ENCODE measurements around the gene ACER3.
A peak's percentile ranks its signal among the peaks of the same experiment; 100 is the strongest.

ACER3 gene

GRCh38 chr11:77064648-77065217 lies 204.0 kb downstream of the ACER3 start:
- DNase-seq: no peak

- DNase-seq: no peak
These were observed 205.1 kb downstream of the ACER3 start for GRCh38 chr11:77065878-77066228.

DNA sequence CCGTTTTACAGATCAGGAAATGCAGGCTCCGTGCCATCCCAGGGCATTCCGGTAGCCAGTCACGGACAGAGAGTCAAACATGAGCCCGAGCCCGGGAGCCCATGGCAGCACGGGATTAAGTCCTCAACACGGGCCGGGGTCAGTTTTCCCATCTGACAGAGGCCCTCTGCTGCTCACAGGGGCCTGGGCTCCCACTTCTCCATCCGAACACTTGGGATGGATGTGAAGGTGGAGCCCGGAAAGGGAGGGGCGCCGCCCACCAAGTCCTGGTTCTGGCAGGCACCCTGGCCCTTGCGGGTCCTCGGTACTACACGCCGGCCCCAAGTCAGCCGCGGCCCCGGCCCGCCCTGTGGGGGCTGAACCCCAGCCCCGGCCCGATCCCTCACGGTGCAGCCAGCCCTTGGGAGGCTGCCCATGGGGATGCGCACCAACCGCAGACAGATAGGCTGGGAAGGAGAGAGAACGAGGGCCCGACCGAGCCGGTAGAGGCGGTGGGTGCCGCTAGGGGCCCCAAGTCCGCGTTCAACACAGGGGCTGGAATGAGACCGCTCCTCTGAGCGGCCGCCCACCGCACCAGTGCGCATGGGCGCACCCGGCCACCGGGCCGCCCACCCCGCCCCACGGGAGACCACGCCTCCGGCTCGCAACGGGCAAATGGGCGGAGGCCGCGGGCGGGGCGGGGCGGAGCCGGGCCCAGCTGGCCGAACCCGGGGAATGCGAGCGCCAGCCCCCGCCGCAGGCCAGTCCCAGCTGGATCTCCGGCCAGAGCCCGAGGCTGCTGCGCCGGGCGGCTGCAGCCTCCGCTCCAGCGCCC lies 205.7 kb downstream of the ACER3 start, which contains the start of gene CAPN5:
CAPN5 (plus strand) TSS at position 743 of the 814 bp plus-strand sequence. CDS start 17,916 bp downstream, outside the sequence.
- peak; percentile 78 to 84 for DNase-seq

GRCh38 chr11:77067861-77068443 lies 207.2 kb downstream of the ACER3 start:
- no peak for DNase-seq

GRCh38 chr11:77068457-77069335 lies 208.0 kb downstream of the ACER3 start:
- no peak for DNase-seq

GRCh38 chr11:77069336-77069968 lies 208.7 kb downstream of the ACER3 start:
- DNase-seq: no peak

DNA sequence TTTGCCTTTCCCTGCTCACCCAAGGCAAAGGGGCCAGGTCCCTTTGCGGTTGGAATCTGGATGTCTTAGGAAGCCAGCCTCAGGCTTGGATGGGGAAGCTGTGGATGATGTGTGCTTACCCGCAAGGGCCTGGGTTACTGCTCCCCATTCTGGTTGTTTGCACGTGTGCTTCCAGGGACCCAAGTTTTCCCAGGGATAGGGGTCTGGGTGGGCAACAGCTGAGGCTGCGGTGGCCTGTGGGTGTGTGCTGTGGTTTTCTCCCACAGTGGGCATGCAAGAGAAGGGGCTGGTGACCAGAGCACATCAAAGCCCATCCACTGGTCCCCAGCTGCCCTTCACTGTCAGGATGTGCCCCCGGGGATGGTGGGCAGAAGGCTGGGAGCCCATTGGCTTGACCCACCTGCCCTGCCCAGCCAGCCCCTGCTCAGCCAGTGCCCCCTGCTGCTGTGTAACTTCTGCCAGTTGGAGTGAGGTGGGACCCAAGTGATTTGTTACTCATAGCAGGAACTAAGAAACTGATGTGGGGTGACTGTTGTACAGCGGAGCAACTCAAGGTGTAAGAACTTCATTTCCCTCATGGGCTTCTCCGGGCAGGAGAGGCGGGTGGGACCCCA lies 209.4 kb downstream of the ACER3 start:
- no peak for DNase-seq

- no peak for DNase-seq
These were observed 210.4 kb downstream of the ACER3 start for GRCh38 chr11:77071077-77071476.

DNA sequence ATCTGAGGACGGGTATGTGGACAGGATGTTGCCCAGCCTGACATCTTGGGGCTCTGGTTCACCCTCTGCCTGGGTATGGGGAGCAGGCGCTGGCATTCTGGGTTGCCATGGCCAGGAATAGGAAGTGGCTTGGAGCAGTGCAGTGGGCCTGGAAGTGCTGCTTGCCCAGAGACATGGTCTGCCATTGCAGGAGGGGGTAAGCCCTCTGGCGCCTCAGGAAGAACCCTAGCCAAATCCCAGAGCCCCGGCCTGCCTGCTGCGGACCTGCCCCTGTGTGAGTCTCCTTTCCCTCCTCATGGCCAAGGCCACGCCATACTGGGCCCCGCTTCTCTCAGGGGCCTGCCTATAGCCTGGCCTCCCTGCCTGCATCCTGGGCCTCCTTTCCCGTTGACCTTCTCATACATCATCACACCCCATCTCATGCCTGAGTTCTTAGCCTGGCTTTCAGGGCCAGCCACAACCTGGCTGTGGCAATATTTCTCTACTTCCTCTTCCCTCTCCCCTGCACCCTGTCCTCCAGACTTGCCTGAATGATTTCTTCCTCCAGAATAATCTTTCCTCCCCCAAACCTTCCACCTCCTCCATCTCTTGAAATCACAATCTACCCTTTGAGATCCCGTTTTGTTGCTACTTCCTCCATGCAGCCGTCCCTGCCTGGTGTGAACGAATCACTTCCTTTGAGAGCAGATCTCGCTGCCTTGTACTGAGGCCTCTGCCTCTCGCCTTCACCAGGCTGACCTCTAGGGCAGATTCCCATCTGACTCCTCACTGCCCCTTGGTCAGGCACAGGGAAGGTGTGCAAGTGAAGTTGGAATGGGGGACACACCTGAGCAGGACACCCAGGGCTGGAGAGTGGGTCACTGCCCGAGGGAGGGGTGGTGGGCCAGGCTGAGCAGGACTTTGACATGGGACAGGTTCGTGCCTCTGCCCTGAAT lies 211.2 kb downstream of the ACER3 start:
- no peak for DNase-seq

DNA sequence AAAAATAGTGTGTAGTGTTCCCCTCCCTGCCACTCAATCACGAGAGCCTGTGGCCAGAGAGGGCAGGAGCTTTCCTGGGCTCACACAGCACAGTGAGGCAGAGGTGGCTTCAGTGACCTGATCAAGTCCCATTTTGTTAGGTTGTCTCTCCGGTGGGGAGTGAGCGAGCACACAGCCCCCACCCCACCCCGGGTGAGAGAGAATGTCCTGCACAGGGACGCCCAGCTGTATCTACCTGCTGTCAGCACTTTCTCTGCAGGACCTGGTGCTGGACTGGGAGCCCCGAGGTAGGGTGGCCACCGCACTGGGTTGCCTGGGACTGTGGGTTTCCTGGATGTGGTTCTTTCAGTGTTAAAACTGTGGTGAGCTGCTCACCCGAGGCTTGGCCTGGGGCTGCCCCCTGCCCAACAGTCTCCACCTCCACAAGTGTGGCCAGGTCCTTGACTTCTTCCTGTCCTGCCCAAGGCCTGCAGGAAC lies 212.2 kb downstream of the ACER3 start:
- no peak for DNase-seq

DNA sequence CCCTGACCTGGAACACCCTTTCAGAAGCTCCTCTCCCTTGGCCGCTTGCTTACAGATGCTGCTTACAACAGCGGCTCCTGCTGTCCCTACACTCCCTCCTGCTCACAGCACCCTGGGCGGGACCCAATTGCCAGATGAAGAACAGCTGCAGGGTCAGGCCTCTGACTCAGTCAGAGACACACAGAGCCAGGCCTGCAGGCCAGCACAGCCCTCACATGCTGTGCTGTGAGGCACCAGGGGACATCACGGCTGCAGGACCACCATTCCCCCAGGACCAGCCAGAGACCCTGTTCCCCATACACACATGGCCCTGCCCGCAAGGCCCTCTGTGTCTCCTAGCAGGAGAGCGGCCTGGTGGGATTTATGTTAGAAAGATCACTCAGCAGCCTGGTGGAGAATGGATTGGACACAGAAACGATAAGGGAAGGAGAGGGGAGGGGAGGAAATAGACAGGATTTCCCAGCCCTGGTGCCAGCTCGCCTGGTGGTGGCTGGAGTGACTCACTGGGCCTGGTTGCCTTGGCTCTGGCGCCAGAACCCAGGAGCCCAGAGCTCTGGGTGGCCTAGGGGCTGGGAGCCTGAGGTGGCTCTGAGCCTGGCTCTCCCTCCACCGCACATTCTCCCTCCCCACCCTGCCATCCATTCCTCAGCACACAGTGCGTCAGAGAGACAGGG lies 212.7 kb downstream of the ACER3 start:
- no peak for DNase-seq

GRCh38 chr11:77074205-77074604 lies 213.5 kb downstream of the ACER3 start:
- no peak for DNase-seq

DNA sequence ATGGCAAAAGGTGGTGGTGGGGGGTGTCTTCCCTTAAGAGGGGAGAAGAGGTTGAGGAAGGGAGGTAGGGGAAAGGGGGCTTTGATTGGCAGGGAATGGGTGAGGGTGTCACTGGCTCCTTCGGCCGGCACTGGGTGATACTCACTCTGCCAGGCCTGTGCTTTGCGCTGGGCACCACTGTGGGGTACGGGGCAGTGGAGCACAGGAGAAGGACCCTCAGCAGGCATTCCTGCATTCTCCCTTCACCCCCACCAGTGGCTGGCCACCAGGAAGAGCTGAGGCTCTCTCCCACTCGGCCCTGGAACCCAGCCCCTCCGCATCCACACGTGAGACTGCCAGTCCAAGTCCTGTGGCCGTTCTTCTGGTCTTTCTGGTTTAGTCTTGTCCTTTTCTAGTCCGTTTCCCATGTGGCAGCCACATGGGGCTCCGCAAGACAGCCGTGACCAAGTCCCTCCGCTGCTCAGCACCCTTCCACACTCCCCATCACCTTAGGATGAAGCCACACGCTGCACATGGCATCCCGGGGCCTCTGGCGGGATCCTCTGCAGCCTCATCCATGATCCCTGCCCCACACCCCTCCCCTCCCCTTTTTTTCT lies 214.0 kb downstream of the ACER3 start:
- no peak for DNase-seq

- no peak for DNase-seq
These were observed 214.7 kb downstream of the ACER3 start for GRCh38 chr11:77075425-77075905.

Measured in activated CD4-positive, alpha-beta T cell treated with anti-CD3 and anti-CD28 coated beads for 4 hours (primary cell).